ENCODE results near the gene PPP1R8. TPM values are rescaled to one million over a fixed set of nuclear protein-coding genes. Genes with fewer than 3 reads are reported as not detected.

PPP1R8 gene
- polyA plus RNA-seq, 3 donors, result 46.3 to 61.5 (median 55.1) TPM

- no peak for DNase-seq
These were observed 56.8 kb downstream of the PPP1R8 start for GRCh38 chr1:27887215-27888021.

- no peak for DNase-seq
These were observed 58.9 kb downstream of the PPP1R8 start for GRCh38 chr1:27889506-27889905.

GRCh38 chr1:27891196-27891889 is 60.8 kb downstream of the PPP1R8 start:
- no peak for DNase-seq

- DNase-seq, result no peak
These were observed 63.9 kb downstream of the PPP1R8 start for GRCh38 chr1:27894521-27894920.

Other genes starting within 250 kb of the PPP1R8 start
- 10 to 100 TPM; 49.7 to 58.9 (median 49.8) TPM for gene AHDC1, start 226.6 kb upstream of the PPP1R8 start, polyA plus RNA-seq (ENCODE audit: insufficient read length in 3 of 3)
- 1 to 10 TPM; 1.5 to 1.9 (median 1.9) TPM for gene FGR, start 195.6 kb upstream of the PPP1R8 start, polyA plus RNA-seq (ENCODE audit: insufficient read length in 3 of 3)
- gene IFI6, start 158.6 kb upstream of the PPP1R8 start, polyA plus RNA-seq (ENCODE audit: insufficient read length in 3 of 3), result 10 to 100 TPM; 19.2 to 24.0 (median 22.0) TPM
- gene FAM76A, start 104.8 kb upstream of the PPP1R8 start, polyA plus RNA-seq (ENCODE audit: insufficient read length in 3 of 3), result 10 to 100 TPM; 10.8 to 18.4 (median 15.7) TPM
- 10 to 100 TPM; 37.2 to 52.7 (median 43.4) TPM for gene STX12, start 57.6 kb upstream of the PPP1R8 start, polyA plus RNA-seq (ENCODE audit: insufficient read length in 3 of 3)
- gene THEMIS2, start 41.8 kb downstream of the PPP1R8 start, polyA plus RNA-seq (ENCODE audit: insufficient read length in 3 of 3), result 1 to 10 TPM; 4.1 to 4.5 (median 4.4) TPM
- gene RPA2, start 83.8 kb downstream of the PPP1R8 start, polyA plus RNA-seq (ENCODE audit: insufficient read length in 3 of 3), result 10 to 100 TPM; 64.0 to 67.7 (median 64.3) TPM
- gene SMPDL3B, start 104.2 kb downstream of the PPP1R8 start, polyA plus RNA-seq (ENCODE audit: insufficient read length in 3 of 3), result 10 to 100 TPM; 12.1 to 17.5 (median 13.2) TPM
- gene XKR8, start 129.2 kb downstream of the PPP1R8 start, polyA plus RNA-seq (ENCODE audit: insufficient read length in 3 of 3), result 10 to 100 TPM in 2 of 3 donors, 1 to 10 TPM in 1; 9.1 to 11.5 (median 10.4) TPM